ENCODE data around the gene SSH2. TPM values are rescaled to one million over a fixed set of nuclear protein-coding genes. Genes with fewer than 3 reads are reported as not detected.

Gene SSH2
- polyA plus RNA-seq, 1 of the 3 experiments (the other 2 are of a cell fraction): 8.8 TPM

DNA sequence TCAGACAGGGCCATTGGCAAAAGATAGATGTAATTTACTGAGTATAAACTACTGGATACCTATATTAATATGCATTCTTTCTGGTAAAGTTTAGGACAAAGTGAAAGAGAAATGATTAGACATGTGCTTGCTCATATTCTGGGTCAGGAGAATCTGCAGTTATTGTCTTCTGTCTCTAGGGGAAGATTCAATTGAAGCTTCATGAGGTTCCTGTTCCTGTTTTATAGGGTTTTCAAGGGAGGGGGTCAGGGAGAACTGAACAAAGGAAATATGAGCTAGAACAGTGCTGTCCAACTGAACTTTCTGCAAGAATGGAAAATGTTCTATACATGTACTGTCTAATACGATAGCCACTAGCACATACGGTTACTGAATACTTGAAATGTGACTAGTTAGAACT is 248.0 kb downstream of the SSH2 start:
- Histone ChIP-seq H3K4me1 (ENCODE audit: control insufficient read depth in 1 of 2, insufficient read depth in 2 of 2, low read depth in 1 of 2, low read length in 1 of 2) (peaks cover 6 to 18% of the 10 kb centered on the region in 2 experiments; a peak in 3 of 4 replicates), H3K4me3 (ENCODE audit: low read depth in 2 of 2, low read length in 1 of 2) (no peak overlapping the region), H3F3A (replicated peaks; ENCODE audit: insufficient read depth) (no peaks in the 10 kb centered on the region), H3K79me2 (ENCODE audit: insufficient read depth) (no peaks in the 10 kb centered on the region), H3K9me3 (no peaks in the 10 kb centered on the region), H3K9ac (no peak overlapping the region), H3K9me2 (no peaks in the 10 kb centered on the region), H3K27ac (ENCODE audit: low read depth in 2 of 2, low read length in 1 of 2) (peak overlapping the region in 1 of 2 experiments; percentile 74; a peak in 2 of 4 replicates), H4K20me1 (ENCODE audit: insufficient read depth) (no peaks in the 10 kb centered on the region), H2AFZ (ENCODE audit: low read depth) (no peak overlapping the region), H3K4me2 (no peak overlapping the region), H3K36me3 (replicated peaks in 1 of 2; ENCODE audit: control insufficient read depth in 1 of 2, insufficient read depth in 2 of 2, low read length in 1 of 2) (peaks cover 15% of the 10 kb centered on the region in 2 experiments), H3K27me3 (ENCODE audit: insufficient read depth) (no peaks in the 10 kb centered on the region)
- TF ChIP-seq TCF12 (IDR thresholded peaks at IDR 0.05): no peak
- TF ChIP-seq GATA2 (CRISPR knock-in tag; IDR thresholded peaks at IDR 0.05): no peak
- no peak for TF ChIP-seq NFIC (IDR thresholded peaks at IDR 0.05; ENCODE audit: borderline replicate concordance)
- TF ChIP-seq, protein P1, sequence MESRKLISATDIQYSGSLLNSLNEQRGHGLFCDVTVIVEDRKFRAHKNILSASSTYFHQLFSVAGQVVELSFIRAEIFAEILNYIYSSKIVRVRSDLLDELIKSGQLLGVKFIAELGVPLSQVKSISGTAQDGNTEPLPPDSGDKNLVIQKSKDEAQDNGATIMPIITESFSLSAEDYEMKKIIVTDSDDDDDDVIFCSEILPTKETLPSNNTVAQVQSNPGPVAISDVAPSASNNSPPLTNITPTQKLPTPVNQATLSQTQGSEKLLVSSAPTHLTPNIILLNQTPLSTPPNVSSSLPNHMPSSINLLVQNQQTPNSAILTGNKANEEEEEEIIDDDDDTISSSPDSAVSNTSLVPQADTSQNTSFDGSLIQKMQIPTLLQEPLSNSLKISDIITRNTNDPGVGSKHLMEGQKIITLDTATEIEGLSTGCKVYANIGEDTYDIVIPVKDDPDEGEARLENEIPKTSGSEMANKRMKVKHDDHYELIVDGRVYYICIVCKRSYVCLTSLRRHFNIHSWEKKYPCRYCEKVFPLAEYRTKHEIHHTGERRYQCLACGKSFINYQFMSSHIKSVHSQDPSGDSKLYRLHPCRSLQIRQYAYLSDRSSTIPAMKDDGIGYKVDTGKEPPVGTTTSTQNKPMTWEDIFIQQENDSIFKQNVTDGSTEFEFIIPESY (IDR thresholded peaks at IDR 0.05; ENCODE audit: borderline replicate concordance, low read depth): no peak
- no peak for TF ChIP-seq TEAD4 (IDR thresholded peaks at IDR 0.05; ENCODE audit: borderline replicate concordance, insufficient read depth)
- CTCF ChIA-PET: interaction anchor here (0.7 to 1.6 kb wide), 6 partner anchors 12 to 213 kb away, joined by 3 to 6 read pairs (median 4); no protein-coding TSS in a partner anchor
- POLR2A ChIA-PET: no interaction called here
- DNase-seq: no peak
- WGBS (ENCODE audit: low lambda C conversion rate): 89% methylated on average over 2 of the region's 2 CpGs

DNA sequence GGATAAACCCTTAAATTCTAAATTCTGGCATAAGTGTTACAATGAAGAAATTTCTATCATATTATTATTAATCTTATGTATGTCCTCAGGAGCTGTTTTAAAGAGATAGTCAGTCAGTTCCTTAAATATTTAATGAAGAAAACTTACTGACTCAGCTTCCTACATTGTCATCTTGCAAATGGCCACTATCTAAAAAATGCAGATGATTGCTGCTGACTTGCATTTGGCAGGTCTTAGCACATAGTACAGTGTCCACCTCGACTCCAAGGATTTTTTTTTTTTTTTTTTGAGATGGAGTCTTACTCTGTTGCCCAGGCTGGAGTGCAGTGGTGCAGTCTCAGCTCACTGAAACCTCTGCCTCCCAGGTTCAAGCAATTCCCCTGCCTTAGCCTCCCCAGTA is 252.2 kb downstream of the SSH2 start:
- no peaks in the 10 kb centered on the region for H3K9me2 ChIP-seq
- no peaks in the 10 kb centered on the region for H4K20me1 ChIP-seq (ENCODE audit: insufficient read depth)
- peaks cover 5 to 10% of the 10 kb centered on the region in 2 experiments; a peak in 3 of 4 replicates for H3K4me1 ChIP-seq (ENCODE audit: control insufficient read depth in 1 of 2, insufficient read depth in 2 of 2, low read depth in 1 of 2, low read length in 1 of 2)
- H3K9me3 ChIP-seq: no peaks in the 10 kb centered on the region
- H3K4me3 ChIP-seq (ENCODE audit: low read depth in 2 of 2, low read length in 1 of 2): no peak overlapping the region
- H3K27me3 ChIP-seq (ENCODE audit: insufficient read depth): no peaks in the 10 kb centered on the region
- H3K27ac ChIP-seq (ENCODE audit: low read depth in 2 of 2, low read length in 1 of 2): 0 out of 4 replicates have a peak overlapping the region, but pooled peaks of 1 of the 2 experiments have one; percentile 7
- POLR2A ChIA-PET: no interaction called here
- no peak overlapping the region for H3K9ac ChIP-seq
- no peaks in the 10 kb centered on the region for H3F3A ChIP-seq (replicated peaks; ENCODE audit: insufficient read depth)
- H3K36me3 ChIP-seq (replicated peaks in 1 of 2; ENCODE audit: control insufficient read depth in 1 of 2, insufficient read depth in 2 of 2, low read length in 1 of 2): peaks cover 18 to 28% of the 10 kb centered on the region in 2 experiments
- H2AFZ ChIP-seq (ENCODE audit: low read depth): no peak overlapping the region
- DNase-seq: no peak
- no peaks in the 10 kb centered on the region for H3K79me2 ChIP-seq (ENCODE audit: insufficient read depth)
- CTCF ChIA-PET: interaction anchor here (0.8 to 1.2 kb wide), 2 partner anchors 32 to 38 kb away, joined by 3 read pairs; no protein-coding TSS in a partner anchor
- H3K4me2 ChIP-seq: no peak overlapping the region
- 41% methylated on average over 1 of the region's 1 CpG for WGBS (ENCODE audit: low lambda C conversion rate)
- TF ChIP-seq FOXJ3 (CRISPR knock-in tag; IDR thresholded peaks at IDR 0.05) (no peak), NFIC (IDR thresholded peaks at IDR 0.05; ENCODE audit: borderline replicate concordance) (no peak), GABPA (IDR thresholded peaks at IDR 0.05; ENCODE audit: low read depth) (no peak), TAF1 (IDR thresholded peaks at IDR 0.05; ENCODE audit: borderline replicate concordance, low read depth, low read length) (no peak), JUND (IDR thresholded peaks at IDR 0.05) (no peak), POLR2AphosphoS5 (IDR thresholded peaks at IDR 0.05; ENCODE audit: low read depth, low read length) (no peak), RXRA (IDR thresholded peaks at IDR 0.05; ENCODE audit: borderline replicate concordance, low read depth) (no peak), GATA2 (CRISPR knock-in tag; IDR thresholded peaks at IDR 0.05) (no peak), RAD21 (IDR thresholded peaks at IDR 0.05; ENCODE audit: low read length) (no peak)
- TF ChIP-seq, protein P2, sequence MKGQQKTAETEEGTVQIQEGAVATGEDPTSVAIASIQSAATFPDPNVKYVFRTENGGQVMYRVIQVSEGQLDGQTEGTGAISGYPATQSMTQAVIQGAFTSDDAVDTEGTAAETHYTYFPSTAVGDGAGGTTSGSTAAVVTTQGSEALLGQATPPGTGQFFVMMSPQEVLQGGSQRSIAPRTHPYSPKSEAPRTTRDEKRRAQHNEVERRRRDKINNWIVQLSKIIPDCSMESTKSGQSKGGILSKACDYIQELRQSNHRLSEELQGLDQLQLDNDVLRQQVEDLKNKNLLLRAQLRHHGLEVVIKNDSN (IDR thresholded peaks at IDR 0.05; ENCODE audit: borderline replicate concordance, low read depth): no peak
- TF ChIP-seq, protein P3, sequence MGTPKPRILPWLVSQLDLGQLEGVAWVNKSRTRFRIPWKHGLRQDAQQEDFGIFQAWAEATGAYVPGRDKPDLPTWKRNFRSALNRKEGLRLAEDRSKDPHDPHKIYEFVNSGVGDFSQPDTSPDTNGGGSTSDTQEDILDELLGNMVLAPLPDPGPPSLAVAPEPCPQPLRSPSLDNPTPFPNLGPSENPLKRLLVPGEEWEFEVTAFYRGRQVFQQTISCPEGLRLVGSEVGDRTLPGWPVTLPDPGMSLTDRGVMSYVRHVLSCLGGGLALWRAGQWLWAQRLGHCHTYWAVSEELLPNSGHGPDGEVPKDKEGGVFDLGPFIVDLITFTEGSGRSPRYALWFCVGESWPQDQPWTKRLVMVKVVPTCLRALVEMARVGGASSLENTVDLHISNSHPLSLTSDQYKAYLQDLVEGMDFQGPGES (IDR thresholded peaks at IDR 0.05; ENCODE audit: low read depth, low read length): no peak
- TF ChIP-seq, protein P4, sequence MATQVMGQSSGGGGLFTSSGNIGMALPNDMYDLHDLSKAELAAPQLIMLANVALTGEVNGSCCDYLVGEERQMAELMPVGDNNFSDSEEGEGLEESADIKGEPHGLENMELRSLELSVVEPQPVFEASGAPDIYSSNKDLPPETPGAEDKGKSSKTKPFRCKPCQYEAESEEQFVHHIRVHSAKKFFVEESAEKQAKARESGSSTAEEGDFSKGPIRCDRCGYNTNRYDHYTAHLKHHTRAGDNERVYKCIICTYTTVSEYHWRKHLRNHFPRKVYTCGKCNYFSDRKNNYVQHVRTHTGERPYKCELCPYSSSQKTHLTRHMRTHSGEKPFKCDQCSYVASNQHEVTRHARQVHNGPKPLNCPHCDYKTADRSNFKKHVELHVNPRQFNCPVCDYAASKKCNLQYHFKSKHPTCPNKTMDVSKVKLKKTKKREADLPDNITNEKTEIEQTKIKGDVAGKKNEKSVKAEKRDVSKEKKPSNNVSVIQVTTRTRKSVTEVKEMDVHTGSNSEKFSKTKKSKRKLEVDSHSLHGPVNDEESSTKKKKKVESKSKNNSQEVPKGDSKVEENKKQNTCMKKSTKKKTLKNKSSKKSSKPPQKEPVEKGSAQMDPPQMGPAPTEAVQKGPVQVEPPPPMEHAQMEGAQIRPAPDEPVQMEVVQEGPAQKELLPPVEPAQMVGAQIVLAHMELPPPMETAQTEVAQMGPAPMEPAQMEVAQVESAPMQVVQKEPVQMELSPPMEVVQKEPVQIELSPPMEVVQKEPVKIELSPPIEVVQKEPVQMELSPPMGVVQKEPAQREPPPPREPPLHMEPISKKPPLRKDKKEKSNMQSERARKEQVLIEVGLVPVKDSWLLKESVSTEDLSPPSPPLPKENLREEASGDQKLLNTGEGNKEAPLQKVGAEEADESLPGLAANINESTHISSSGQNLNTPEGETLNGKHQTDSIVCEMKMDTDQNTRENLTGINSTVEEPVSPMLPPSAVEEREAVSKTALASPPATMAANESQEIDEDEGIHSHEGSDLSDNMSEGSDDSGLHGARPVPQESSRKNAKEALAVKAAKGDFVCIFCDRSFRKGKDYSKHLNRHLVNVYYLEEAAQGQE (IDR thresholded peaks at IDR 0.05; ENCODE audit: low read depth, low read length): no peak
- TF ChIP-seq, protein P5, sequence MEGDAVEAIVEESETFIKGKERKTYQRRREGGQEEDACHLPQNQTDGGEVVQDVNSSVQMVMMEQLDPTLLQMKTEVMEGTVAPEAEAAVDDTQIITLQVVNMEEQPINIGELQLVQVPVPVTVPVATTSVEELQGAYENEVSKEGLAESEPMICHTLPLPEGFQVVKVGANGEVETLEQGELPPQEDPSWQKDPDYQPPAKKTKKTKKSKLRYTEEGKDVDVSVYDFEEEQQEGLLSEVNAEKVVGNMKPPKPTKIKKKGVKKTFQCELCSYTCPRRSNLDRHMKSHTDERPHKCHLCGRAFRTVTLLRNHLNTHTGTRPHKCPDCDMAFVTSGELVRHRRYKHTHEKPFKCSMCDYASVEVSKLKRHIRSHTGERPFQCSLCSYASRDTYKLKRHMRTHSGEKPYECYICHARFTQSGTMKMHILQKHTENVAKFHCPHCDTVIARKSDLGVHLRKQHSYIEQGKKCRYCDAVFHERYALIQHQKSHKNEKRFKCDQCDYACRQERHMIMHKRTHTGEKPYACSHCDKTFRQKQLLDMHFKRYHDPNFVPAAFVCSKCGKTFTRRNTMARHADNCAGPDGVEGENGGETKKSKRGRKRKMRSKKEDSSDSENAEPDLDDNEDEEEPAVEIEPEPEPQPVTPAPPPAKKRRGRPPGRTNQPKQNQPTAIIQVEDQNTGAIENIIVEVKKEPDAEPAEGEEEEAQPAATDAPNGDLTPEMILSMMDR (IDR thresholded peaks at IDR 0.05): no peak
- TF ChIP-seq, protein P6, sequence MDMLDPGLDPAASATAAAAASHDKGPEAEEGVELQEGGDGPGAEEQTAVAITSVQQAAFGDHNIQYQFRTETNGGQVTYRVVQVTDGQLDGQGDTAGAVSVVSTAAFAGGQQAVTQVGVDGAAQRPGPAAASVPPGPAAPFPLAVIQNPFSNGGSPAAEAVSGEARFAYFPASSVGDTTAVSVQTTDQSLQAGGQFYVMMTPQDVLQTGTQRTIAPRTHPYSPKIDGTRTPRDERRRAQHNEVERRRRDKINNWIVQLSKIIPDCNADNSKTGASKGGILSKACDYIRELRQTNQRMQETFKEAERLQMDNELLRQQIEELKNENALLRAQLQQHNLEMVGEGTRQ (IDR thresholded peaks at IDR 0.05; ENCODE audit: borderline replicate concordance, low read depth, low read length): no peak

Data from SK-N-SH (cell line).